Measurements from ENCODE around the gene BTLA.

BTLA gene

DNA sequence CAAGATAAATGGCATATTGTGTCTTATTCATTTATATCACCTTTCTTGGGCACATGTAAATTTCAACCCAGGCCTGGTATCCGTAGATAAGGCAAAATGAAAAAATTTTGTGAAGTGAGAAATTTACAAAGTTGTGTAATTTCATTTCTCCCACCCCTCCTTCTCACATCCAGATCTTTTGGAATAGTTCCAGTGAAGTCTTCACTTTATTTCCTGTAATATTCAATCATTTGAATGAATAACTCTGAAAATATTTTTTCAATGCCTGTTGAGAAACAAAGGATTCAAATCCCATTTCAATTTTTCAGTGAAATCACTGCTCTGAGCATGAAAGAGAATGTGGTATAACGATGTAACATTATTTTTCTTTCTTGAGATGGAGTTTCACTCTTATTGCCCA, 53.4 kb downstream of the BTLA start:
- TF ChIP-seq, protein P1, sequence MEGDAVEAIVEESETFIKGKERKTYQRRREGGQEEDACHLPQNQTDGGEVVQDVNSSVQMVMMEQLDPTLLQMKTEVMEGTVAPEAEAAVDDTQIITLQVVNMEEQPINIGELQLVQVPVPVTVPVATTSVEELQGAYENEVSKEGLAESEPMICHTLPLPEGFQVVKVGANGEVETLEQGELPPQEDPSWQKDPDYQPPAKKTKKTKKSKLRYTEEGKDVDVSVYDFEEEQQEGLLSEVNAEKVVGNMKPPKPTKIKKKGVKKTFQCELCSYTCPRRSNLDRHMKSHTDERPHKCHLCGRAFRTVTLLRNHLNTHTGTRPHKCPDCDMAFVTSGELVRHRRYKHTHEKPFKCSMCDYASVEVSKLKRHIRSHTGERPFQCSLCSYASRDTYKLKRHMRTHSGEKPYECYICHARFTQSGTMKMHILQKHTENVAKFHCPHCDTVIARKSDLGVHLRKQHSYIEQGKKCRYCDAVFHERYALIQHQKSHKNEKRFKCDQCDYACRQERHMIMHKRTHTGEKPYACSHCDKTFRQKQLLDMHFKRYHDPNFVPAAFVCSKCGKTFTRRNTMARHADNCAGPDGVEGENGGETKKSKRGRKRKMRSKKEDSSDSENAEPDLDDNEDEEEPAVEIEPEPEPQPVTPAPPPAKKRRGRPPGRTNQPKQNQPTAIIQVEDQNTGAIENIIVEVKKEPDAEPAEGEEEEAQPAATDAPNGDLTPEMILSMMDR (IDR thresholded peaks at IDR 0.05; ENCODE audit: borderline replicate concordance, insufficient read depth, low read depth, low read length): no peak

GRCh38 chr3:112437146-112438022, 61.9 kb downstream of the BTLA start:
- no peak overlapping the region for H3K4me3 ChIP-seq (ENCODE audit: low read depth, low read length)
- TF ChIP-seq, protein P1 (IDR thresholded peaks at IDR 0.05; ENCODE audit: borderline replicate concordance, insufficient read depth, low read depth, low read length): peak; percentile 50; the same call in 1 of the 2 replicates

More for the DNA sequence above, 53.4 kb downstream of the BTLA start:
- H3K4me3 ChIP-seq (ENCODE audit: low read depth, low read length): no peak overlapping the region

- no peak overlapping the region for H3K4me3 ChIP-seq (ENCODE audit: low read depth, low read length)
- TF ChIP-seq, protein P1 (IDR thresholded peaks at IDR 0.05; ENCODE audit: borderline replicate concordance, insufficient read depth, low read depth, low read length): no peak
Measured at GRCh38 chr3:112429960-112430359, 69.3 kb downstream of the BTLA start.

GRCh38 chr3:112427123-112427522, 72.1 kb downstream of the BTLA start:
- H3K4me3 ChIP-seq (ENCODE audit: low read depth, low read length): no peak overlapping the region
- TF ChIP-seq, protein P1 (IDR thresholded peaks at IDR 0.05; ENCODE audit: borderline replicate concordance, insufficient read depth, low read depth, low read length): no peak

DNA sequence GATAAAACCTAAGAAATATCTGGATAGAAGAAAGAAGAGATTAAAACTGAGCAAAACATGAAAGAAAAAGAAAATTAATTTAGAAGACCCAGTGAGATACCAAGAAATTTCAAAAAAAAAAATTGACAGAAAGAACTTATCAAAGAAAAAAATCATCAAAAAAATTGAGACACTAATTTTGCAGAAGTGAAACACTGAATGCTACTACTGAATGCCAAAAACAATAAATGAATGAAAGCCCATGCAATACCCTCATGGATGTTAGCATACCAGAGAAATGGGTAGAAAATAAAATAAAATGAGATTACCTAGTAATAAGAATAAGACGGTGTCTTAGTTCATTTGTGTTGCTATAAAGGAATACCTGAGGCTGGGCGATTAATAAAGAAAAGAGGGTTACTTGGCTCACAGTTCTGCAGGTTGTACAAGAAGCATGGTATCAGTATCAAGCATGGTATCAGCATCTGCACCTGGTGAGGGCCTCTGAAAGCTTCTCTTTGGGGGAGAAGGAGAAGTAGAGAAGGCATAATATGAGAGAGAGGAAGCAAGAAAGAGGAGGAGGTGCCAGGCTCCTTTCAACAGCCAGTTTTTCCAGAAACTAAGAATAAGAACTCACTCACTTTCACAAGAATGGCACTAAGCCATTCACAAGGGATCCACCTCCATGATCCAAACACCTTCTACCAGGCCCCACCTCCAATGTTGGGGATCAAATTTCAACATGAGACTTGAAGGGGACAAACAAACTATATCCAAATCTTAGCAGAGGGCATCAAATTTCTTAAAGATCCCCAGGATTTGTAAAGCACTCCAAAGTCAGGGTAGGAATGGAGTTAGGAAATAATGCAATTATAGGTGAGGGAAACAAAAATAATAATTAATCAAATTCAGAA, 73.2 kb downstream of the BTLA start:
- TF ChIP-seq, protein P1 (IDR thresholded peaks at IDR 0.05; ENCODE audit: borderline replicate concordance, insufficient read depth, low read depth, low read length): no peak
- no peak overlapping the region for H3K4me3 ChIP-seq (ENCODE audit: low read depth, low read length)

- no peak overlapping the region for H3K4me3 ChIP-seq (ENCODE audit: low read depth, low read length)
- TF ChIP-seq, protein P1 (IDR thresholded peaks at IDR 0.05; ENCODE audit: borderline replicate concordance, insufficient read depth, low read depth, low read length): no peak
Measured at GRCh38 chr3:112425382-112425781, 73.9 kb downstream of the BTLA start.

All from GM12875 (cell line).